Measurements from ENCODE around the gene ZNF79. TPM values are rescaled to one million over a fixed set of nuclear protein-coding genes. Genes with fewer than 3 reads are reported as not detected.

ZNF79 gene
- total and polyA plus RNA-seq, 2 of the 8 experiments (the other 6 are each of a cell fraction or from before 2014, with no cell fraction given) = 2.4 to 7.4 TPM

DNA sequence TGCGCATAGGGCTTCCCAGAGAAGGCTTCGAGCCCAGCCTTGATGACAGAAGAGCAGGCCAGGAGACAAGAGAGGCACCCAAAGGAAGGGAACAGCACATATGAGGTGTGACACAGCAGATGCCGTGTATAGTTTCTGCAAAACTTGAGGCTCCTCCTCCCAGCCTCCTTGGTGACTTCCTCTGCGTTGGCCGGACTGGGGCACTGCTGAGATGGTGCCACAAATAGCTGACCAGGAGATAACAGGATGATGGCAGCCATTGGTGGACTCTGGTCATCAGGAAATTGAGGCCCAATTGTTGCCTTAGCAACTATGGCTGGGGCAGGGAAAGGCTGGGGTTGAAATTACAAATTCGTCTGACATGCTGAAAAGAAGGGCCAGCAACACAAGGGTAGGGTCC lies 4.8 kb upstream of the ZNF79 start:
- Histone ChIP-seq H3K56ac (replicated peaks; ENCODE audit: insufficient read length, low read depth, low read length) (no peak overlapping the region), H4K8ac (ENCODE audit: extremely low read depth, insufficient read depth, low read length) (no peak overlapping the region), H3K4me2 (ENCODE audit: insufficient read depth in 1 of 2, low read depth in 2 of 2, low read length in 2 of 2) (no peak overlapping the region), H3K4me1 (replicated peaks in 1 of 4; ENCODE audit: control insufficient read depth in 3 of 4, insufficient read depth in 4 of 4, low read length in 3 of 4) (peaks cover 0 to 9% (median 6%) of the 10 kb centered on the region in 4 experiments; a peak in 6 of 7 replicates), H3K9me3 (ENCODE audit: insufficient read depth in 2 of 2, low read depth in 1 of 2, low read length in 1 of 2) (no peaks in the 10 kb centered on the region), H3K4me3 (ENCODE audit: extremely low read depth in 1 of 4, insufficient read depth in 2 of 4, low read depth in 3 of 4, low read length in 4 of 4) (no peak overlapping the region), H2AFZ (ENCODE audit: low read length) (no peak overlapping the region), H2BK12ac (ENCODE audit: low read depth, low read length) (no peak overlapping the region), H2AK5ac (ENCODE audit: low read depth, low read length) (no peak overlapping the region), H3K27me3 (replicated peaks in 1 of 4; ENCODE audit: control insufficient read depth in 3 of 4, extremely low read depth in 1 of 4, insufficient read depth in 3 of 4, low read length in 3 of 4) (no peaks in the 10 kb centered on the region), H3K23ac (ENCODE audit: insufficient read length) (no peak overlapping the region), H4K91ac (replicated peaks; ENCODE audit: insufficient read length, low read length) (no peak overlapping the region), H3K4ac (replicated peaks; ENCODE audit: insufficient read length, low read depth, low read length) (no peak overlapping the region), H3K79me1 (ENCODE audit: low read depth, low read length) (peaks cover 4% of the 10 kb centered on the region), H4K5ac (ENCODE audit: insufficient read length, low read depth, low read length) (no peak overlapping the region), H3K27ac (ENCODE audit: low read depth, low read length) (no peak overlapping the region), H2BK120ac (replicated peaks; ENCODE audit: low read depth, low read length) (no peak overlapping the region), H3K23me2 (ENCODE audit: low read depth, low read length) (peaks cover 7% of the 10 kb centered on the region), H3K14ac (ENCODE audit: insufficient read length) (no peak overlapping the region), H2BK20ac (ENCODE audit: low read length) (no peak overlapping the region), H2BK15ac (ENCODE audit: low read length) (no peak overlapping the region), H4K20me1 (replicated peaks in 1 of 2; ENCODE audit: control insufficient read depth in 1 of 2, insufficient read depth in 2 of 2, low read length in 2 of 2) (peaks cover 2% of the 10 kb centered on the region in 2 experiments), H3K9ac (replicated peaks in 1 of 4; ENCODE audit: extremely low read depth in 1 of 4, low read depth in 3 of 4, low read length in 3 of 4) (peak overlapping the region in 2 of 4 experiments; percentile 4 to 31; a peak in 2 of 7 replicates), H2BK5ac (ENCODE audit: low read depth, low read length) (no peak overlapping the region), H3K79me2 (ENCODE audit: control insufficient read depth in 1 of 2, insufficient read depth in 2 of 2, low read length in 2 of 2) (peaks cover 0 to 9% of the 10 kb centered on the region in 2 experiments; a peak in 1 of 4 replicates), H3K18ac (ENCODE audit: extremely low read depth, low read length) (no peak overlapping the region), H3K36me3 (ENCODE audit: control insufficient read depth in 2 of 4, insufficient read depth in 4 of 4, low read length in 3 of 4) (no peaks in the 10 kb centered on the region)
- no peak for DNase-seq (ENCODE audit: low read depth in 1 of 2, low spot score in 2 of 2)
- CTCF ChIA-PET (ENCODE audit: partially characterized antibody) = interaction anchor here (0.6 to 2.5 kb wide), 5 partner anchors 17 to 201 kb away, joined by 3 to 9 read pairs (median 4); no protein-coding TSS in a partner anchor
- 95% methylated on average over 5 of the region's 6 CpGs; no CpG with 5 or more reads in 1 of the 2 experiments for WGBS, 2 experiments (ENCODE audit: extremely low coverage in 1 of 2, insufficient coverage in 1 of 2, insufficient read length in 1 of 2, insufficient replicate concordance in 2 of 2, low coverage in 1 of 2, low lambda C conversion rate in 2 of 2, missing lambda C conversion rate in 1 of 2)
- POLR2A ChIA-PET (ENCODE audit: partially characterized antibody) = interaction anchor here (1.2 to 1.5 kb wide), 2 partner anchors 22 to 27 kb away, joined by 4 to 5 read pairs; partner anchors contain the start of gene SLC2A8
- no peak for FAIRE-seq
- TF ChIP-seq CBX8 (IDR thresholded peaks at IDR 0.05; ENCODE audit: borderline replicate concordance, low read depth, low read length) (no peak), SIRT6 (IDR thresholded peaks at IDR 0.05; ENCODE audit: low read length) (no peak), SP2 (IDR thresholded peaks at IDR 0.05; ENCODE audit: low read length) (no peak), POLR2A (IDR thresholded peaks at IDR 0.05; ENCODE audit: control extremely low read depth in 1 of 2, low read depth in 2 of 2, low read length in 2 of 2) (no peak), PHF8 (conservative IDR thresholded peaks at IDR 0.05; ENCODE audit: low read depth, low read length) (no peak), JUND (IDR thresholded peaks at IDR 0.05; ENCODE audit: low read length) (no peak), SP1 (IDR thresholded peaks at IDR 0.05; ENCODE audit: low read depth, low read length) (no peak), SAP30 (IDR thresholded peaks at IDR 0.05; ENCODE audit: insufficient read depth, insufficient replicate concordance, low read length) (no peak)
- TF ChIP-seq, protein P1, sequence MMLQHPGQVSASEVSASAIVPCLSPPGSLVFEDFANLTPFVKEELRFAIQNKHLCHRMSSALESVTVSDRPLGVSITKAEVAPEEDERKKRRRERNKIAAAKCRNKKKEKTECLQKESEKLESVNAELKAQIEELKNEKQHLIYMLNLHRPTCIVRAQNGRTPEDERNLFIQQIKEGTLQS (IDR thresholded peaks at IDR 0.05; ENCODE audit: insufficient read depth, low read depth, low read length) = no peak
- TF ChIP-seq, protein P2, sequence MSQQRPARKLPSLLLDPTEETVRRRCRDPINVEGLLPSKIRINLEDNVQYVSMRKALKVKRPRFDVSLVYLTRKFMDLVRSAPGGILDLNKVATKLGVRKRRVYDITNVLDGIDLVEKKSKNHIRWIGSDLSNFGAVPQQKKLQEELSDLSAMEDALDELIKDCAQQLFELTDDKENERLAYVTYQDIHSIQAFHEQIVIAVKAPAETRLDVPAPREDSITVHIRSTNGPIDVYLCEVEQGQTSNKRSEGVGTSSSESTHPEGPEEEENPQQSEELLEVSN (IDR thresholded peaks at IDR 0.05) = no peak

Measured in H1 (cell line).